A549 treated with RU486 at 1 μM for 4 hours (cell line): Measurements from ENCODE around the gene CREG1. TPM values are rescaled to one million over a fixed set of nuclear protein-coding genes. Genes with fewer than 3 reads are reported as not detected.

Source experiments
- total RNA-seq: library from RNA; stranded (reverse); fragments of 200-300 nt; extraction: Qiagen RNA extraction; gene quantifications from 5 replicates; pipeline ENCODE4 v1.2.3, GENCODE V29; 2022; ENCODE audit warnings: low read depth

CREG1 gene
- total RNA-seq = 54.7 to 102 TPM (median 89.3 TPM) in 5 replicates

DNA sequence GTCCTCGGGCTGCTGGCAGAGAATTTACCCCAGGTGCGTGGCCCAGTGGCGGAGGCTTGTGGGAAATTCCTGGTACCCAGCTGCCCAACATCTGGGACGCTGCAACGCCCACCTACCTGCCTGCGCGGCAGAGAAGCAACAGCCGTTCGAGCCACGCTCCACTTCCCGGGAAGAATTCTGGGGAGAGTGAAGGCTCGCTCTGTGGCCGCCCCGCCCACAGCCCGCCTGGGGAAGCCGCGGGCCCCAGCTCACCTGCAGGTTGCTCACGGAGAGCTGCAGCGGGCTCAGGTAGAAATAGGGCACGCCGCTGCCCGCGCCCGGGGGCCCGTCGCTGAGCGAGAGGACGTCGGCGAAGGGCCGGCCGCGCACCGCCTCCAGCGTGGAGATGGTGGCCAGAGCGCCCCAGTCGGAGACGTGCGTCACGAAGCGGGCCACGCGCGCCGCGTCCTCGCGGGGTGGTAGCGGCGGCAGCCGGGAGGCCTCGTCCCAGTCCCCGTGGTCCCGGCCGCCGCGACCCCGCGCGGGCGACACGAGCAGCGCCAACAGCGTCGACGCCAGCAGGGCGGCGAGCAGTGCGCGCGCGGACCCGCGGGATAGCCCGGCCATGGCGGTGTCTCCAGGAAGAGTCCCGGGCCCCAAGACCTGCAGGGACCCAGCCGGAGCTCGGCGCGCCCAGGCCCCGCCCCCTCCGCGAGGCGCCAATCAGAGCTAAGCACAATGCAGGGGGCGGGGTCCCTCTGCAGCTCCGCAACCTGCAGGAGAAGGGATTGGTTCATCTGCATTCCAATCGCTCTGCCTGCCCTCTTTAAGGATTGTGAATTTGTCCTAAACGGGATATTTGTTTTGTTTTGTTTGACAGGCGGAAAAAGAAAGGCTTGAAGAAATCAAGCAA lies at the start of gene CREG1:
Gene CREG1, minus strand, starts transcription at position 627 of the 892 bp plus-strand sequence.

DNA sequence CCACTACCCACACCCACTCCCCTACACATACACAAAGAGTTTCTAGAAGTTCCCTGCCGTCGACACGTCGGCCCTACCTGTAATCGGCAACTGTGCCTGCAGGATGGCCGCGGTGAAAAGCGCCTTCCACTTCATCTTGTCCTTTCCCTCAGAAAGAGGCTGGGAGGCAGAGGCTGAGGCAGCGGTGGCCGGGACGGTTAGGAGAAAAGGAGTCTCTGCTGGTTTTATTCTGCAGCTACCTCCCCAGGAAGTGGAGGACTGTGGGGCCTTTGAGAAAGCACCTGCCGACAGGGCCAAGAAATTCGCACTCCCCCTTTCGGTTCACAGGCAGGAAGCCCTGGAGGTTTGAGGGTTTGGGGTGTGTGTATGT lies 35.2 kb downstream of the CREG1 start, which contains the start of gene CD247:
Gene CD247, minus strand, starts transcription at position 199 of the 370 bp plus-strand sequence. Its CDS starts 64 bp downstream, at position 135.

Other genes with a start within 250 kb of the CREG1 start
- 0.15 to 0.34 TPM (median 0.24 TPM) in 5 replicates for gene CD247, start 35.2 kb downstream of the CREG1 start, total RNA-seq
- gene RCSD1, start 76.5 kb upstream of the CREG1 start, total RNA-seq = 0.06 to 0.16 TPM (median 0.11 TPM) in 4 of 5 replicates, not detected in the other
- gene MPZL1, start 168.2 kb upstream of the CREG1 start, total RNA-seq = 98.5 to 123 TPM (median 109 TPM) in 5 replicates